Neuron (in vitro differentiated cells): Measurements from ENCODE around the gene LENG9.
A peak's percentile ranks its signal among the peaks of the same experiment; 100 is the strongest.

ENCODE experiments used
- H2AFZ ChIP-seq: one replicate; pipeline ENCODE4 v1.6.1; 2013; ENCODE audit warnings: low read depth, mild to moderate bottlenecking, inconsistent platforms, low read length, moderate library complexity
- H3K27me3 ChIP-seq: one replicate; pipeline ENCODE4 v1.6.1; 2013; ENCODE audit warnings: low read length; ENCODE audit not compliant: insufficient read depth
- H3K36me3 ChIP-seq: one replicate; pipeline ENCODE4 v1.6.1; 2013; ENCODE audit warnings: low read length; ENCODE audit not compliant: insufficient read depth
- H3K4me1 ChIP-seq: one replicate; pipeline ENCODE4 v1.6.1; 2013; ENCODE audit warnings: low read length; ENCODE audit not compliant: insufficient read depth
- H3K4me3 ChIP-seq: 2 replicates; pipeline ENCODE4 v1.5.1; 2013; ENCODE audit warnings: mild to moderate bottlenecking, low read length, moderate library complexity
- H3K9me3 ChIP-seq: one replicate; pipeline ENCODE4 v1.6.1; 2013; ENCODE audit warnings: low read length

Gene LENG9

DNA sequence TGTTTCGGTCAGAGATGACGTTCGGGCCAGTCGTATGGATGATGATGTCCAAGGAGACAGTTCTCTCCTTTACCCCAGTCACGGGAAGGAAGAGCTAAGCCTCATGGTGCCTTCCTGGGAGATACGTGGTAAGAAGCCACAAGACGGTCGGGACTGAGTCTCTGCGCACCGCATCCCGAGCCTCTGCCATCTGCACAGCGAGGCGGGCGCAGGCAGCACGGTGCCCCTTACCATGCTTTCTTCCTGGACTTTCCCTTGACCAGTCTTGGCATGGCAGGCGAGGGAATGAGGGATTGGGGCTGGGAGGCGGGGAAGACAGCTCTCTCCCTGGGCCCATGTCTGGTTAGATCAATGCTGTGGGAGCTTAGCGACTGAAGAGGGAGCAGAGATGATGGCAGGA is 29.0 kb upstream of the LENG9 start:
- Histone ChIP-seq H2AFZ (no peak overlapping the region), H3K4me3 (no peak overlapping the region), H3K9me3 (no peaks in the 10 kb centered on the region), H3K36me3 (no peaks in the 10 kb centered on the region), H3K4me1 (no peaks in the 10 kb centered on the region), H3K27me3 (peaks cover 14% of the 10 kb centered on the region)

DNA sequence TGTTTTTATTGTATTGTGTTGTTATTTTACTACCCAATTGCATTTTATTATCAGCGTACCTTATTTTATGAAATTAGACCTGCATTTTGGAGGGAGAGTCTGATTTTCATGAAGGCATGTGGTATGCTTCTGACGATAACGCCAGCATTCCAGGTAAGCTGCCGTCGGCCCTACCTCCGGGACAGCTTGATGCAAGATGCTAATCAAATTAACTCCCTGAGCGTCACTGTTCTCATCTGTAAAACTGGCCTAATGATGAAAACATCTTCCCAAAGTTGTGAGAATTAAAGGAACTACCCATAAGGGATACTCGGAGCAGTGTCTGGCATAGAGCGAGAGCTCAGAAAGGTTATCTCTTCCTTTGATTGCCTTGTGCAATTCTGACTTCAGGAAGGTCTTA is 26.2 kb upstream of the LENG9 start:
- H3K9me3 ChIP-seq, result no peaks in the 10 kb centered on the region
- H3K36me3 ChIP-seq, result no peaks in the 10 kb centered on the region
- no peaks in the 10 kb centered on the region for H3K4me1 ChIP-seq
- peaks cover 12% of the 10 kb centered on the region for H3K27me3 ChIP-seq
- H2AFZ ChIP-seq, result no peak overlapping the region
- H3K4me3 ChIP-seq, result no peak overlapping the region

DNA sequence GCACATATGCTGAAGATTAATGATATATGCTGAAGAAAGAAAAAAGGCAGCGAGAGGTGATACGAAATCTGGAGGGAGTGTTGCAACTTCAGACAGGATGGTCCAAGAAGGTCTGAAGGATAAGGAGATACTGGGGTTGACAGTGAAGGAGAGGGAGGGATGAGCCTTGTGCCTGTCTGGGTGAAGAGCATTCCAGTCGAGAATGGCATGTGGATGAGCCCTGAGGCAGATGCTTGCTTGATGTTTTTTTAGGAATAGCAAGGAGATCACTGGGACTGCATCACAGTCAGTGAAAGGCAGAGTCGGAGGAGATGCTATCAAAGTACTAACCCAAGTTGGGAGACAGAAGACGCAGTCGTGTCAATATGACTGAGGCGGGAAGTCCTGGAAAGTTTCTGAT is 25.8 kb upstream of the LENG9 start:
- H3K36me3 ChIP-seq, result no peaks in the 10 kb centered on the region
- H3K4me3 ChIP-seq, result no peak overlapping the region
- no peak overlapping the region for H2AFZ ChIP-seq
- H3K27me3 ChIP-seq, result peaks cover 12% of the 10 kb centered on the region
- no peaks in the 10 kb centered on the region for H3K4me1 ChIP-seq
- no peaks in the 10 kb centered on the region for H3K9me3 ChIP-seq

DNA sequence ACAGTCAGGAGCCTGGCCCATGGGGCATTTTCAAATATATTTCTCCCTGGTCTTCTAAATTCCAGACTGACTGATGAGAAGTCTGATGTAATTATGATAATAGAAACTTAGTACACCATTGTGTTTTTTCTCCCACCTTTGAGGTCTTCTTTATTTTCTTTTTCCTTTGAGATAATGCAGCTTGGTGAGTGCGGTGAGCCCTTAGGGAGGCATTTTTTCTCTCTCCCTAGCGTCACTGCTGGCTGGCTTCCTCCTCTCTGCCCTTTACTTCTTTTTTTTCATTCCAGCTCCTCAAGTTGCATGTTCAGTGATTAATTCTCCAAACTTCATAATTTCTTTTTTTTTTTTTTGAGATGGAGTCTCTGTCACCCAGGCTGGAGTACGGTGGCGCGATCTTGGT is 22.3 kb upstream of the LENG9 start:
- Histone ChIP-seq H3K4me1 (no peaks in the 10 kb centered on the region), H3K27me3 (peaks cover 11% of the 10 kb centered on the region)

DNA sequence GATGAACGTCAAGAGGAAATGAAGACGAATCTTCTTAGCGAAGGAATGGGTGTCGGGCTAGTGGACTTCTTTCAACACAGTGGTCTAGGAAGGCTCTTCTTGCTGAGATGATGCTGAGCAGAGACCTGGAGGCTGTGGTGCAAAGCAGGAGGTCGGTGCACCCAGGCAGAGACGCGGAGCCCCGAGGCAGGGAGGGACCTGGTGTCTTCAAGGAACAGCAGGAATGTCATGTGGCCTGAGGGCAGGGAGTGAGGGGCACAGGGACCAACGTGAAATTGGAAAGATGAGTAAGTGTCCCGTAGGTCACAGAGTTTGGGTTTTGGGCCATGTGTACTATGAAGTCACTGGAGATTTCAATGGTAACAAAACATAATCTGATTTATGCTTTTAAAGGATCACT is 20.9 kb upstream of the LENG9 start:
- Histone ChIP-seq H3K36me3 (no peaks in the 10 kb centered on the region), H3K4me3 (no peak overlapping the region), H3K4me1 (no peaks in the 10 kb centered on the region), H2AFZ (no peak overlapping the region), H3K9me3 (no peaks in the 10 kb centered on the region), H3K27me3 (peaks cover 6% of the 10 kb centered on the region)

More for the DNA sequence above, 22.3 kb upstream of the LENG9 start:
- Histone ChIP-seq H3K9me3 (no peaks in the 10 kb centered on the region), H2AFZ (no peak overlapping the region), H3K36me3 (no peaks in the 10 kb centered on the region), H3K4me3 (no peak overlapping the region)

DNA sequence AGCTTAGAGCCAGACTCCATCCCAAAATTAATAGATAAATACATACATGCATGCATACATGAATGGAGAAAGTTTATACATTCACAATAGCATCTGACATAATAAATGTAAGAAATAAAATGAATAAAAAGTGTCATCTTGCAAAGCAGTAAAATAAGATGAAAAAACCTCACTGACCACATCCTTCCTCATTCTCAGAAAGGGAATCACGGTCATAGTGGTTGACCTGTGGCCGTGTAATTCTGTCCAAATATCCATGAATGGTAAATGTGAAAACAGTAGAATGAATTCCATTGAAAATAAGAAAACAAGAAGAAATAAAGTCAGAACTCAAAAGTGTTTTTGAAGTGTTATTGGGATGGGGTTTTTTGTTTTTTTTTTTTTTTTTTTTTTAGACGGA is 19.3 kb upstream of the LENG9 start:
- H3K9me3 ChIP-seq, result no peaks in the 10 kb centered on the region
- H3K4me1 ChIP-seq, result no peaks in the 10 kb centered on the region
- H3K36me3 ChIP-seq, result no peaks in the 10 kb centered on the region
- H3K4me3 ChIP-seq, result no peak overlapping the region
- no peak overlapping the region for H2AFZ ChIP-seq
- H3K27me3 ChIP-seq, result peaks cover 2% of the 10 kb centered on the region

DNA sequence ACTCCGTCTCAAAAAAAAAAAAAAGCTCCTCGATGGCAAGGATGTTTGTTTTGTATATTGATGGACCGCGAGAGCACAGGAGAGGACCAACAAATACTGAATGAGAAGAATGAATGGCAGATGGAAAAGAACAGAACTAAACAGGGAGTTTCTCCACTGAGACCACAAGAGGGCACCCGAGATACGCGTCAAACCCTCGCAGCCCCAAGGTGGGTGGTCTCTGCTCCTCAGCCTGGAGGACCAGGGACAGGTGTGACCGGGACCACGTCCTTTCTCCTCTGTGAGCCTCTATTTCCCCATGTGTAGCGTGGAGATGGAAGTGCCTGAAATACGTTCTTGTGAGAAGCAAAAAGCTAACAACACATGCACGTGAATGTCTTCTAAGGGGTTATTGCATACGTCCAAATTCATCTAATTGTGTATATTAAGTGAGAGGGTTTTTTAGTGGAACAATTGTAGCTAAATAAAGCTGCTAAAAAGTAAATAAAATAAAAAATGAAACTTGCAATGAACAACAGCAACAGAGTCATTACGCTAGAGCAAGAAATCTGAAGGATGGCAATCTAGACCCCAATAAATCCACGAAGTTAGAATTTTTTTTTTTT is 17.9 kb upstream of the LENG9 start:
- Histone ChIP-seq H3K27me3 (peaks cover 2% of the 10 kb centered on the region), H3K4me3 (no peak overlapping the region)

DNA sequence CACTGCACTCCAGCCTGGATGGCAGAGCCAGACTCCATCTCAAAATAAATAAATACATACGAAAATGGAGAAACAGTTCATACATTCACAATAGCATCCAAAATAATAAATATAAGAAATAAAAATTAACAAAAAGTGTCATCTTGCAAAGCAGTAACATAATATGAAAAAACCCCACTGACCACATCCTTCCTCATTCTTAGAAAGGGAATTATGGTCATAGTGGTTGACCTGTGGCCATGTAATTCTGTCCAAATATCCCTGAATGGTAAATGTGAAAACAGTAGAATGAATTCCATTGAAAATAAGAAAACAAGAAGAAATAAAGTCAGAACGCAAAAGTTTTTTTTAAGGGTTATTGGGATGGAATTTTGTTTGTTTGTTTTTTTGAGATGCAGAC is 16.5 kb upstream of the LENG9 start:
- Histone ChIP-seq H3K27me3 (peaks cover 2% of the 10 kb centered on the region), H3K4me3 (no peak overlapping the region), H2AFZ (no peak overlapping the region), H3K9me3 (no peaks in the 10 kb centered on the region), H3K4me1 (no peaks in the 10 kb centered on the region), H3K36me3 (no peaks in the 10 kb centered on the region)

More for the DNA sequence above, 17.9 kb upstream of the LENG9 start:
- H3K4me1 ChIP-seq, result no peaks in the 10 kb centered on the region
- no peak overlapping the region for H2AFZ ChIP-seq
- H3K9me3 ChIP-seq, result no peaks in the 10 kb centered on the region
- H3K36me3 ChIP-seq, result no peaks in the 10 kb centered on the region

DNA sequence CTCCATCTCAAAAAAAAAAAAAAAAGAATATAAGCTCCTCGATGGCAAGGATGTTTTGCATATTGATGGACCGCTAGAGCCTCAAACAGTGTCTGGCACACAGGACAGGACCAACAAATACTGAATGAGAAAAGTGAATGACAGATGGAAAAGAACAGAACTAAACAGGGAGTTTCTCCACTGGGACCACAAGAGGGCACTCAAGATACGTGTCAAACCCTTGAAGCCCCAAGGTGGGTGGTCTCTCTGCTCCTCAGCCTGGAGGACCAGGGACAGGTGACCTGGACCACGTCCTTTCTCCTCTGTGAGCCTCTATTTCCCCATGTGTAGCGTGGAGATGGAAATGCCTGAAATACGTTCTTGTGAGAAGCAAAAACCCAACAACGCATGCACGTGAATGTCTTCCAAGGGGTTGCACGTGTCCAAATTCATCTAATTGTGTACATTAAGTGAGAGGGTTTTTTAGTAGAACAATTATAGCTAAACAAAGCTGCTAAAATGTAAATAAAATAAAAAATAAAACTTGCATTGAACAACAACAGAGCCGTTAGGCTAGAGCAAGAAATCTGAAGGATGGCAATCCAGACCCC is 15.2 kb upstream of the LENG9 start:
- Histone ChIP-seq H3K4me1 (peaks cover 1% of the 10 kb centered on the region), H2AFZ (no peak overlapping the region), H3K9me3 (no peaks in the 10 kb centered on the region), H3K36me3 (no peaks in the 10 kb centered on the region), H3K4me3 (no peak overlapping the region), H3K27me3 (peaks cover 2% of the 10 kb centered on the region)

DNA sequence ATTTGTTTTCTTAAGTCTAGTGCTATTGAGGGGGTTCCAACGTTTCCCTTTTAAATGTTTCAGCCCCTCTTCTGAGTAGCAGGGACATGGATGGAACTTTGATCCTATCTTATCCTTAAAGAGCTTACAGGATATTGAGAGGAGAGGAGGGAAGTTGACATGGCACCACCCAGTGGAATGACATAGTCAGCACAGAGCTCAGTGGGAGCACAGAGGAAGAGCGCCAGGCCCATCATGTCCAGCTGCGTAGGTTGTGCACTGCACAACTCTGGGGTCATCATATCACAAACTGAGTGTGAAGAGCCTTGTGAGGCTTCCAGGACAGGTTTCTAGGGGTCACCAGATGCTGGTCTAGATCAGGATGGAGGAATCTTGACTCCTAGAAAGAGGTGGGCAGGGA is 14.1 kb upstream of the LENG9 start:
- H3K9me3 ChIP-seq, result no peaks in the 10 kb centered on the region
- H2AFZ ChIP-seq, result no peak overlapping the region
- H3K4me3 ChIP-seq, result no peak overlapping the region
- peaks cover 10% of the 10 kb centered on the region for H3K4me1 ChIP-seq
- H3K27me3 ChIP-seq, result peaks cover under 1% of the 10 kb centered on the region
- H3K36me3 ChIP-seq, result no peaks in the 10 kb centered on the region

DNA sequence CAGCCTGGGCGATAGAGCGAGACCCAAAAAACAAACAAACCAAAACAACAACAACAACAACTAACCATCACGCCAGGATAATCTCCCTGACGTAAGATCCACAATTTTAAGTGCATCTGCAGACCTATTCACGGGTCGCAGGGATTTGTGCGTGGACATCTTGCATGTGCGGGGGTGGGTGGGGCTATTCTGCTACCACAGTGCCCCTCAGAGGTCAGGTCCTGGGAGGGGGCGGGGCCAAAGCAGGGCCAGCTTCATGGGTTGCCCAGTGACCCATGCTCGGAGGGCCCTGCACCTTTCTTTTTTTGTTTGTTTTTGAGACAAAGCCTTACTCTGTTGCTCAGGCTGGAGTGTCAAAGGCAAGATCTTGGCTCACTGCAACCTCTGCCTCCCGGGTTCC is 12.1 kb upstream of the LENG9 start:
- no peaks in the 10 kb centered on the region for H3K9me3 ChIP-seq
- H3K4me1 ChIP-seq, result peaks cover 14% of the 10 kb centered on the region
- H3K27me3 ChIP-seq, result no peaks in the 10 kb centered on the region
- no peaks in the 10 kb centered on the region for H3K36me3 ChIP-seq
- H2AFZ ChIP-seq, result no peak overlapping the region
- H3K4me3 ChIP-seq, result no peak overlapping the region

DNA sequence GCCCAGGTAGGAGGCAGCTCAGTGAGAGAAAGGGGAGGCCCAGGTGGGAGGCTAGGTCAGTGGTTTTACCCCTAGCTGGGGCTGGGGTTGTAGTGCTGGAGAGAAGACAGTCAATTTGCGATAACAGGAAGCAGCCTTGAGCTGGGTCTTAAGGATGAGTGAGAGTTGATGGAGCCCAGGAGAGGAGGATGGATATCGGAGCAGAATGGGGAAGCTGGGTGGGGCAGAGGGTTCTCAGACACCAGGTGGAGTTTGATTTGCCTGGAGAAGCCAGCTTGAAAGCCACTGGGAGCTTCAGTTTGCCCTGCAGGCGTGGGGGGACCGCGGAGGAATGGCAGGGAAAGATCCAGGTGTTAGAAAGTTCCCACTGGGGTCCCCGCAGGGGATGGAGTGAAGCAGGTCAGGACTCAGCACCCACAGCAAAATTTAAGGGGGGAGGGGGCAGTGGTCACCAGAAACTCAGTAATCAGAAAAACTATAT is 10.4 kb upstream of the LENG9 start:
- Histone ChIP-seq H3K4me3 (no peak overlapping the region), H2AFZ (no peak overlapping the region), H3K27me3 (no peaks in the 10 kb centered on the region), H3K4me1 (peaks cover 18% of the 10 kb centered on the region), H3K36me3 (no peaks in the 10 kb centered on the region), H3K9me3 (no peaks in the 10 kb centered on the region)

DNA sequence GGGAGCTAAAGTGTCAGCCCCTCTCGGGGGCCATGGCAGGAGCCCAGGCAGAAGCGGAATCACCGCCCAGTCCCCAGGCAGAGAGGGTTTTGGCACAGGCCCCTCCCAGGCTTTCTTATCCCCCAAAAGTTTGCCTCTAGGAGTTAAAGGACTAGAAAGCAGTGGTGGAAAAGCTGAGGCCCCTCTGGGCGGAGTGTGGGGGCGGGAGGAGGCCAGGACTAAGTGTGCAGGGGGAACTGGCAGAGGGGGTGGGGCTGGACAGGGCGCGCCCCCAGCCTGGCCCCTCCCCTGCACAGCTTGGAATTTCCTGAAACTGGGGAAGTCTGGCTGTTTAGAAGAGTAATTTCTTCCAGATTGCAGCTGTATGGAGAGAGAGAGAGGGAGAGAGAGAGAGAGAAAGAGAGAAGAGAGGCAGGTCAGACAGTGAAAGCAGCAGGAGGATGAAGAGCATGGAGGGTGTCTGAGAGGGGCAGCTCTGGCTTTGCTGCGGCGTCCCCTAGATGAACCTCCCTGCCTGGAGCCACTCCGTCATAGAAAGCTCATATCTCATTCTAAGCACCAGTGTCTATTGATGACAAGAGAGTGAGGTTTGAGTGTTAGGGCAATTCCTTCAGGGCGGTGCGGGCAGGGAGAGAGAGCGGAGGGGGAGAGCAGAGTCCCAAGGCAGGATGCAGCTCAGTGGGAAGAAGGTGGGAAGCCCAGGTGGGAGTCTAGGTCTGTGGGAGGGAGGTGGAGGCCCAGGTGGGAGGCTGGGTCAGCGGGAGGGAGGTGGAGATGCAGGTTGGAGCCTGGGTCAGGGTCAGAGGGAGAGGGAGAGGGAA is 9.7 kb upstream of the LENG9 start, which contains the start of gene CDC42EP5:
TSS of gene CDC42EP5 (minus strand) at position 226 of the 821 bp plus-strand sequence. CDS start 7,749 bp downstream, outside the sequence.
- Histone ChIP-seq H3K4me1 (peaks cover 18% of the 10 kb centered on the region), H2AFZ (peak within 1 kb of the TSS; percentile 97), H3K27me3 (no peaks in the 10 kb centered on the region), H3K36me3 (no peaks in the 10 kb centered on the region), H3K9me3 (no peaks in the 10 kb centered on the region), H3K4me3 (peak within 1 kb of the TSS; percentile 8)
